IPS-15b (cell line): ENCODE results near the gene COG3.

Experiments
- H3K27me3 ChIP-seq: one replicate; pipeline ENCODE4 v1.6.1; 2013; ENCODE audit warnings: low read length; ENCODE audit not compliant: control insufficient read depth, insufficient read depth
- H3K36me3 ChIP-seq: one replicate; pipeline ENCODE4 v1.6.1; 2013; ENCODE audit warnings: low read length; ENCODE audit not compliant: control insufficient read depth, insufficient read depth
- H3K4me1 ChIP-seq: one replicate; pipeline ENCODE4 v1.6.1; 2013; ENCODE audit warnings: mild to moderate bottlenecking, low read length; ENCODE audit not compliant: control insufficient read depth, insufficient read depth
- H3K4me3 ChIP-seq: one replicate; pipeline ENCODE4 v1.5.1; 2013; ENCODE audit warnings: low read depth, low read length
- H3K9ac ChIP-seq: one replicate; pipeline ENCODE4 v1.6.1; 2013; ENCODE audit warnings: low read depth, mild to moderate bottlenecking, low read length
- H3K9me3 ChIP-seq: one replicate; pipeline ENCODE4 v1.6.1; 2013; ENCODE audit warnings: mild to moderate bottlenecking, low read length; ENCODE audit not compliant: control insufficient read depth, insufficient read depth

COG3 gene

DNA sequence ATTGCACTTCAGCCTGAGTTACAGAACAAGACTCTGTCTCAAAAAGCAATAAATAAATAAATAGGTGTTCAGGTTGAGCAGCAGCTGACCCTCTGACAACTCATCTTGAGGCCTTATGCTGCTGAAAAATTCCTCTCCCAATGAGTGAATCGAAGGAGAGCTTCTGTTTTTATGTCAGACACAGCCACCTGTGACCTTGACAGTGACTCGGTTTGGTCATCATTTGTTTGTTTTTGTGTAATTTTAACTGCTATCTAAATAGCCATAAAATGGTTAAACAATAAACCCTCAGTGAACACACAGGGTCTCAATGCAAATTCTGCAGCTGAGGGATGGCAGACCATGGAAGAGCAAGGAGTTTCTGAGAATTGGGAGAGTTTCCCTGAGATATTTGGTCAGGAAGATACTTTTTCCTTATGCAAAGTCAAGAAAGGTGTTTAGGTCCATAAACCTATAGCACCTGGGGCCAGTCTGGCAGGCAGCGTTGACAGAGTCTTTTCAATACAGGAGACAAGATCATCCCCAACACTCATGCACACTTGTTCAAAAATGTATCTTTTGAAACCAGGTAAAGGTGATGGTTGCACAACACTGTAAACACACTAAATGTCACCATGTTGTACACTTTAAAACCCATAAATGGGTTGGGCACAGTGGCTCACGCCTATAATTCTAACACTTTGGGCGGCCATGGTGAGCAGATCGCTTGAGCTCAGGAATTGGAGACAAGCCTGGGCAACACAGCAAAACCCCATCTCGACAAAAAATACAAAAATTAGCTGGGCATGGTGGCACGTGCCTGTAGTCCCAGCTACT, 30.0 kb upstream of the COG3 start:
- H3K9me3 ChIP-seq: no peaks in the 10 kb centered on the region
- no peaks in the 10 kb centered on the region for H3K36me3 ChIP-seq
- no peaks in the 10 kb centered on the region for H3K27me3 ChIP-seq
- no peak overlapping the region for H3K4me3 ChIP-seq
- no peak overlapping the region for H3K9ac ChIP-seq
- H3K4me1 ChIP-seq: no peaks in the 10 kb centered on the region

DNA sequence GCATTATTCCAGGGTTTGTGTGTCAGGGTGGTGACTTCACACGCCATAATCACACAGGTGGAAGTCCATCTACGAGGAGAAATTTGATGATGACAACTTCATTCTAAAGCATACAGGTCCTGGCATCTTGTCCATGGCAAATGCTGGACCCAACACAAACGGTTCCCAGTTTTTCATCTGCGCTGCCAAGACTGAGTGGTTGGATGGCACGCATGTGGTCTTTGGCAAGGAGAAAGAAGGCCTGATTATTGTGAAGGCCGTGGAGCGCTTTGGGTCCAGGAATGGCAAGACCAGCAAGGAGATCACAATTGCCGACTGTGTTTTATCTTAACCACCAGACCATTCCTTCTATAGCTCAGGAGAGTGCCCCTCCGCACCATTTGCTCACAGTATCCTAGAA, 28.4 kb upstream of the COG3 start:
- Histone ChIP-seq H3K4me1 (no peaks in the 10 kb centered on the region), H3K9me3 (no peaks in the 10 kb centered on the region), H3K36me3 (no peaks in the 10 kb centered on the region), H3K27me3 (no peaks in the 10 kb centered on the region), H3K9ac (no peak overlapping the region), H3K4me3 (no peak overlapping the region)

DNA sequence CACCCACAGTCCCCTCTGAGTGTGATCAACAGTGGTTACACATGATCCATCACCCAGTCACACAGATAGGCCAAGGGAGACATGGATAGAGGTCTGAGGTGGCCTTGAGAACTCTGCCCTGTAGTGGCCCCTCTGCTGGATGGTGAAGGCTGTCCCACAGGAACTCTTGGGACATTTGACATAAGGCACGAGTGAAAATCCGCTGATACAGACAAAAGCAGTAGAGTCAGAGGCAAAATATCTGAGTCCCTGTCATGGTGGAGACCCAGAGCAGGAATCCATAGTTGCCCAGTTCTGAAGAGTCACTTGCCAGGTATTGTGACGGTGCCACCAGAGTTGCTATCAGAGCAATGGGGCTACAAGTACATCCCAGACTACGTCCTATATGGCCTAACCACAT, 27.8 kb upstream of the COG3 start:
- no peaks in the 10 kb centered on the region for H3K36me3 ChIP-seq
- H3K4me1 ChIP-seq: no peaks in the 10 kb centered on the region
- no peaks in the 10 kb centered on the region for H3K9me3 ChIP-seq
- H3K27me3 ChIP-seq: no peaks in the 10 kb centered on the region
- H3K9ac ChIP-seq: no peak overlapping the region
- no peak overlapping the region for H3K4me3 ChIP-seq

DNA sequence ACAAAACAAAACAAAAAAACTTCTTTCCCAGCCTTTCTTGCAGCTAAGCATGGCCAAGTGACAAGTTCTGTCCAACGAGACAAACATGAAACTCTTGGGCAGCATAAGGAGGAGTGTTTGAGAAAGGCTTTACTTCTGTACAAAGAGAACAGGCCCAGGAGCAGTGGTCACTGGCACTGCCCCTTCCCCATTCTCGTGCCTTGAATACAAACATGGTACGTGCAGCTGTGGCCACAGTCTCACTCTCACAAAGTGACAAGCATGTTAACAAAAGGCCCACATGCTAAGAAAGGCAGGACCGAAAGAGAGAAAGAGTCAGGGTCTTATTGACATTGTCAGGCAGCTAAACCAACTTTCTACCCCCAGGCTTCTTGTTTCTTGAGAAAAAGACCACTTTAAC, 26.8 kb upstream of the COG3 start:
- H3K27me3 ChIP-seq: no peaks in the 10 kb centered on the region
- H3K36me3 ChIP-seq: no peaks in the 10 kb centered on the region
- no peak overlapping the region for H3K4me3 ChIP-seq
- H3K9ac ChIP-seq: no peak overlapping the region
- no peaks in the 10 kb centered on the region for H3K4me1 ChIP-seq
- H3K9me3 ChIP-seq: no peaks in the 10 kb centered on the region

DNA sequence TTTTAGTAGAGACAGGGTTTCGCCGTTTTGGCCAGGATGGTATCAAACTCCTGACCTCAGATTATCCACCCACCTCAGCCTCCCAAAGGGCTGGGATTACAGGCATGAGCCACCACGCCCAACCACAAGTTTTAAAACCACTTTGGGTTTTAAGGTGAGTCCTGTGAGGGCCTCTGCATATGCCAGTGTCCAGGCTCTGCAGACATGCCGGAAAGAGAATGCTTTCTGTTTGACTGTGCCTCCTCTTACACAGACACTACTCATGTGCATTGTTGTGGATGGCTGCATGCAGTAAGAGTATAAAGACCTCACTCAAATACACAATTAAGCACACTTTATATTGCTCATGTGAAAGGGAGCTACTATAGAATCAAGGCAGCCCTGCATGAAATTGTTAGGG, 25.7 kb upstream of the COG3 start:
- Histone ChIP-seq H3K36me3 (no peaks in the 10 kb centered on the region), H3K9me3 (no peaks in the 10 kb centered on the region), H3K27me3 (no peaks in the 10 kb centered on the region), H3K4me3 (no peak overlapping the region), H3K4me1 (no peaks in the 10 kb centered on the region), H3K9ac (no peak overlapping the region)

DNA sequence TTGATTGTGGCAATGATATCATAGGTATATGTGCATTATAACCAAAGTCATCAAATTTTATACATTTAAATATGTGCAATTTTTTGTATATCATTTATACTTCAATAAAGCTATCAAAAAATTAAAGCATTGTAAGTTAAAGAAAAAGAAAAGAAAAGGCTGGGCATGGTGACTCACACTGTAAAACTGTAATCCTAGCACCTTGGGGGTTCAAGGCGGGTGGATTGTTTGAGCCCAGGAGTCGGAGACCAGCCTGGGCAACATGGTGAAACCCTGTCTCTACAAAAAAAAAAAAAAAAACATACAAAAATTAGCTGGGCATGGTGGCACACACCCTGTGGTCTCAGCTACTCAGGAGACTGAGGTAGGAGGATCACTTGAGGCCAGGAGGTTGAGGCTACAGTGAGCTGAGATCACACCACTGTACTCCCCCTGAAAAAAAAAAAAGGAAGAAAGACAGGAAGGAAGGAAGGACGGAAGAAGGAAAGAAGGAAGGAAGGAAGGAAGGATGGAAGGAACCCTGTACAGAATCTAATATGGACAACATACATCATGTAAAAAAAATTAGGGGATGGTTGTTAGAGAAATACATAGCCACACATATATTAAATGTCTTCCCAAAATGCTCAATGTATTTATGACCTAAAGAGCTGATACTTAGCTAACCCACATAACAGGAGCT, 24.8 kb upstream of the COG3 start:
- no peak overlapping the region for H3K4me3 ChIP-seq
- H3K27me3 ChIP-seq: no peaks in the 10 kb centered on the region
- no peaks in the 10 kb centered on the region for H3K9me3 ChIP-seq
- H3K4me1 ChIP-seq: no peaks in the 10 kb centered on the region
- H3K9ac ChIP-seq: no peak overlapping the region
- no peaks in the 10 kb centered on the region for H3K36me3 ChIP-seq

DNA sequence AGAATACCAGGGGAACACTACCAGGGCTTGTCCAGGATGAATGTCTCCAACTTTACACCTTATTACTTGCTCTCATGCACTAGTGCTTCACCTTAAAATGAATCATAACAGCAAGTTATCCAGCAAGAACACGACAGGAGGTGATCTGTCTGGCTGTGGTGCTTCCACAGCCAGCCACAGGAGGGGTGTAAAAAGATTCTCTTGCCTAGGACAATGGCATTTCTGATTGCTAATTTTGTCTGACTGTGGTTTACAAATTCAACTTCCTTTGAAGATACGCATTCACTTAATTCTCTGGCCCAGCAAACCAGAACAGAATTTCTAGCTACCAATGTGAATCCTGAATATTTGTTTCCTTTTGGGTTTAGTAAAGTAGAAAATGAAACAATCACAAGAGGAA, 23.1 kb upstream of the COG3 start:
- Histone ChIP-seq H3K4me3 (no peak overlapping the region), H3K4me1 (no peaks in the 10 kb centered on the region), H3K36me3 (no peaks in the 10 kb centered on the region), H3K27me3 (no peaks in the 10 kb centered on the region), H3K9ac (no peak overlapping the region), H3K9me3 (no peaks in the 10 kb centered on the region)

DNA sequence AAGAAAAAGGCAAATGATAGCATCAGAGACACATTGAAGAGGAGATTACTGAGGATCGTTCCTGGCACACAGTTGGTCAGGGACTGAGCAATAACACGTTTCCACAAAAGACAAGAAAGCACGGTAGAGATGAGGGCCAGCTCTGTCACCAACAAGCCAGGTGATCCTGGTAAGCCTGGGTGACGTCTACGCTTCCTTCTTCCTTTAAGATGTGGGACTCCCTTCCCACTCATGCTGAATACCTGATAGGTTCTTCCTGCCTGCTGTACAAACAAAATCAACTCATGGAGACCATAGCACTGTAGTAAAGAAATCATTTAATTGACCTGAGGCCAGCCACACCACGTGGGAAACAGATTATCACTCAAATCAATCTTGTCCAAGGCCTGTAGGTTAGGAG, 19.7 kb upstream of the COG3 start:
- Histone ChIP-seq H3K4me1 (peaks cover 2% of the 10 kb centered on the region), H3K9ac (no peak overlapping the region), H3K27me3 (no peaks in the 10 kb centered on the region), H3K4me3 (no peak overlapping the region), H3K36me3 (no peaks in the 10 kb centered on the region), H3K9me3 (no peaks in the 10 kb centered on the region)

DNA sequence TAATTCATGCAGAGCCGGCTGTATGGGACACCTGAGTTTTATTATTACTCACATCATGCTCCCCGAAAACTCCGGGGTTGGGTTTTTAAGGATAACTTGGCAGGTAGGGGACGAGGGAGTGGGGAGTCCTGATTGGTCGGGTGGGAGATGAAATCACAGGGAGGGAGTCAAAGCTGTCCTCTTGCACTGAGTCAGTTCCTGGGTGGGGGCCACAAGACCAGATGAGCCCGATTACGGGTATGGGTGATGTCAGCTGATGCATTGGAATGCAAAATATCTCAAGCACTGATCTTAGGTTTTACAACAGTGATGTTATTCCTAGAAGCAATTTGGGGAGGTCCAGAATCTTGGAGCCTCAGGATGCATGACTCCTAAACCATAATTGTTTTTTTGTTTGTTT, 18.6 kb upstream of the COG3 start:
- Histone ChIP-seq H3K4me1 (peaks cover 2% of the 10 kb centered on the region), H3K4me3 (no peak overlapping the region)

DNA sequence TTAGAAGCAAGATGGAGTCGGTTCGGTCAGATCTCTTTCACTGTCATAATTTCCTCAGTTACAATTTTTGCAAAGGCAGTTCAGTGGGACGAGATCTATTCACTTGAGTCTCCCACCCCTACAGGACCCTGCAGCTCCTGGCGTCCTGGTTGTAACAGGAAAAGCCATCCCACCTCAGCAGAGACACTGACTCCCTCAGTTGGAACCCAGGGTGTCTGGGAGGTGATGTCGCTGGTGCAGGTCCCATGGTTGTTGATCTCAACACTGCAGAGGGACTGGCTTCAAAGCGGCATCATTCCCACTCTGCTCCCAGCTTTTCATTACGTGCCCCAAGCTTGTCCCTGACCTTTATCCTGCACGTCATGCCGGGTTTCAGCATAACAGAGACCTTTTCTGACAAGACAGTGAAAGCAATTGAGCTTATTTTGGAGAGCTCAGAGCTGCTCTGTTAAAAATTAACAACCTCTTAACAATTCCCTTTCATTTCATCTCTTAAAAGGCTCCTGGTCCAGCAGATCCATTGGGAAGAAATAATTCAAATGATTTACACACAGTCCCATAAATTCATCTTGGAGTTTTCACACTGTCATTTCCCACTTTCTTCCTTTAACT, 17.6 kb upstream of the COG3 start:
- Histone ChIP-seq H3K9me3 (no peaks in the 10 kb centered on the region), H3K4me1 (peaks cover 2% of the 10 kb centered on the region), H3K27me3 (no peaks in the 10 kb centered on the region), H3K9ac (no peak overlapping the region), H3K4me3 (no peak overlapping the region), H3K36me3 (no peaks in the 10 kb centered on the region)

More for the DNA sequence above, 18.6 kb upstream of the COG3 start:
- Histone ChIP-seq H3K9me3 (no peaks in the 10 kb centered on the region), H3K36me3 (no peaks in the 10 kb centered on the region), H3K27me3 (no peaks in the 10 kb centered on the region), H3K9ac (no peak overlapping the region)

DNA sequence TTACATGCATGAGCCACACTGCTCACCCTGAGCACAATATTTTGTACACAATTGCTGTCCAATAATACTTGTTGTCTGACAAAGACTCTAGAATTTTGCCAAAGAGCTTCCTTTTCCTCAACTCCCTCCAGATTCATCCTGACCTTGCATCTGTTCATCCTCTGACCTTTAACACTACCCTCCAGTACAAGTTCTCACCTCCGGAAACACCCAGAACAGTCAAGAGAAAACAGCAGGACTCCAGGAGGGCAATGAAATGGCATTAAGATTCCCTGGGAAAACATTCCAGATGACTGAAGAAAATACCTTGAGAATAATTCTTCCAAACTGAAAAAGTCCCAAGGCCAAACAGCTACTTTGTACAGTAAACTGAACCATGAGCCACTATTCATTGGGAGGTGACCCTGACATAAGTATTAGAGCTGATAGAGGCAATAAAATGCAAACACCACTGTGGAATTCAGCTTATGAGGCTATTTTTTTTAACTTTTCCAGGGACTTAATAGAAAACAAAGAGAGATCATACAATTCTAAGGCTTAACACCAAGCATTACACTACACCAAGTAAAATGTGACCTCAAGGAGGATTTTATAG, 15.7 kb upstream of the COG3 start:
- Histone ChIP-seq H3K36me3 (no peaks in the 10 kb centered on the region), H3K9me3 (no peaks in the 10 kb centered on the region), H3K9ac (no peak overlapping the region), H3K4me3 (no peak overlapping the region), H3K27me3 (no peaks in the 10 kb centered on the region), H3K4me1 (peaks cover 2% of the 10 kb centered on the region)
